CD4-positive, CD25-positive, alpha-beta regulatory T cell (primary cell): ENCODE results near the gene TMC6. TPM values are rescaled to one million over a fixed set of nuclear protein-coding genes. Genes with fewer than 3 reads are reported as not detected.

Experiments
- ATAC-seq, 2 donors: fragments of 150-1000 bp; cut with Tn5 transposase; one replicate each; pipeline ENCODE4 v1.10.0; 2021; ENCODE audit warnings: low read depth in 2 of 2, moderate number of reproducible peaks in 2 of 2, moderate library complexity in 1 of 2
- DNase-seq, 3 donors: peaks; one replicate each; pipeline versions ENCODE4 v3.0.0 to v3.0.0-alpha.2; 2012 to 2022; ENCODE audit warnings: mixed read lengths in 1 of 3
- H3K27ac ChIP-seq: one replicate; pipeline ENCODE4 v1.7.0; 2013; ENCODE audit warnings: mild to moderate bottlenecking, low read length; ENCODE audit not compliant: insufficient read depth, poor library complexity, severe bottlenecking
- H3K27me3 ChIP-seq: one replicate; pipeline ENCODE4 v1.7.0; 2013; ENCODE audit warnings: low read length; ENCODE audit not compliant: control insufficient read depth, insufficient read depth
- H3K36me3 ChIP-seq: one replicate; pipeline ENCODE4 v1.7.0; 2013; ENCODE audit warnings: mild to moderate bottlenecking, low read length, moderate library complexity; ENCODE audit not compliant: control insufficient read depth, insufficient read depth
- H3K4me1 ChIP-seq: 2 replicates; pipeline ENCODE4 v1.7.0; 2013; ENCODE audit warnings: mild to moderate bottlenecking, low read length; ENCODE audit not compliant: insufficient read depth, control insufficient read depth, poor library complexity, severe bottlenecking
- H3K4me3 ChIP-seq: one replicate; pipeline ENCODE4 v1.7.0; 2013; ENCODE audit warnings: low read depth, mild to moderate bottlenecking, low read length, moderate library complexity
- H3K9me3 ChIP-seq, 2 experiments: 1 replicate in 1 of 2; 2 replicates in 1 of 2; pipeline ENCODE4 v1.7.0; 2013; ENCODE audit warnings: low read length in 2 of 2, mild to moderate bottlenecking in 1 of 2, moderate library complexity in 1 of 2; ENCODE audit not compliant: control insufficient read depth in 2 of 2
- H3K27ac Mint-ChIP-seq, 3 donors: one replicate each; pipeline ENCODE4 v1.8.0; 2020 to 2022; ENCODE audit warnings: mild to moderate bottlenecking in 3 of 3, mixed read lengths in 3 of 3, moderate library complexity in 2 of 3
- H3K27me3 Mint-ChIP-seq: one replicate; pipeline ENCODE4 v1.8.0; 2022; ENCODE audit warnings: mild to moderate bottlenecking, mixed read lengths
- H3K36me3 Mint-ChIP-seq: one replicate; pipeline ENCODE4 v1.8.0; 2020; ENCODE audit warnings: mixed read lengths
- H3K4me1 Mint-ChIP-seq, 4 donors: one replicate each; pipeline ENCODE4 v1.8.0; 2020 to 2022; ENCODE audit warnings: mixed read lengths in 4 of 4, mild to moderate bottlenecking in 1 of 4
- H3K4me3 Mint-ChIP-seq, 4 donors: one replicate each; pipeline ENCODE4 v1.8.0; 2020 to 2022; ENCODE audit warnings: mild to moderate bottlenecking in 4 of 4, mixed read lengths in 4 of 4, moderate library complexity in 3 of 4
- H3K9me3 Mint-ChIP-seq, 7 donors: one replicate each; pipeline ENCODE4 v1.8.0; 2020 to 2022; ENCODE audit warnings: mixed read lengths in 7 of 7, mild to moderate bottlenecking in 3 of 7, moderate library complexity in 2 of 7
- polyA plus RNA-seq, 4 donors: library from polyadenylated mRNA; unstranded; fragments of 300-500 nt; fragmentation: Illumina TruSeq; gene quantifications; one replicate each; pipeline ENCODE4 v1.2.3, GENCODE V29; 2021
- total RNA-seq: library from RNA; stranded (reverse); gene quantifications from one replicate; pipeline ENCODE4 v1.2.3, GENCODE V29; 2022

The TMC6 gene
- total RNA-seq, result 727 TPM
- polyA plus RNA-seq, result 100 to 1,000 TPM; 160 to 242 (median 213) TPM

DNA sequence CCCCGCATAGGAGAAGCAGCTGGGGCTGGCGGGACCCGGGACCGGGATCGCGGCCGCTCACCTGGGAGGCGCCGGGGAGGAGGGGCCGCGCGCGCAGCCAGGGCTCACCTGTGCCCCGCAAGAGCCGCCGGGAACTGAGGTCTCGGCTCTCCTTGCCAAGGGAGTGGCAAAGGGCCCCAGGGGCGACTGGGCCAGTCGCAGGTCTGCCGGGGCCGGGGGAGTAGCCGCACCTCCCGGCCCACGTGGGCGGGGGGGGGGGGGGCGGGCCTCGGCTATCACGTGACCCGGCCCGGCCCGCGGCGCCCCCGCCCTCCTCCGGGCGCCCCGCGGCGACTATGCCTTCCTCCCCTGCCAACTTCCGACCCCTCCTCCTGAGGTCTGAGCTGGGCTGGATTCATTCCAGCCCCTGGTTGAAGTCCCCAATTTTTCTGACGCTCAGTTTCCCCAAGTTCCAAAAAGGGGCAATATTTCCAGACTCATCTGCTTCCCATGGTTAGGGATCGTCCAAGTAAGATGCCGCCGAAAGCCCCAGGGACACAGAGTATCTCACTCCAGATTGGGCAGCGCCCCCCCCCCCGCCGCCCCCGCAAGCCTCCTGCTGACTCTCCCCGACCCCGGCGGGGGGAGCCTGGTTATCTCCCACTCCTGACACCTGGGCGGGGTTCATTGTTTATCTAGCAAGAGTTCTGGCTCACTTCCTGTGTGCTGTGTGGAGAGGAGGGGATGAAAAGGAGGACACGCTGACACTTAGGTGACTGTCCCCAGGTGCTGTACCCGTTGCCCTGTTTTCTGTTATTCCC lies at the start of gene TMC6:
Gene TMC6, minus strand, starts transcription at position 205 of the 800 bp plus-strand sequence. CDS start 1,923 bp downstream, outside the sequence.
- peak; percentile 69 to 88 (median 78) for DNase-seq
- Histone ChIP-seq H3K4me3 (peak within 1 kb of the TSS; percentile 84), H3K4me1 (peaks cover 83% of the 10 kb centered on the region), H3K36me3 (peaks cover 28% of the 10 kb centered on the region), H3K27ac (peak within 1 kb of the TSS; percentile 92), H3K27me3 (no peaks in the 10 kb centered on the region), H3K9me3 (no peaks in the 10 kb centered on the region)
- Mint-ChIP-seq H3K36me3 (peaks cover 19% of the 10 kb centered on the region), H3K27ac (peak within 1 kb of the TSS; percentile 93 to 97 (median 96)), H3K9me3 (no peaks in the 10 kb centered on the region), H3K4me1 (peaks cover under 1 to 60% (median 20%) of the 10 kb centered on the region in 4 donors), H3K27me3 (peaks cover 5% of the 10 kb centered on the region), H3K4me3 (peak within 1 kb of the TSS; percentile 99 to 100 (median 99))
- peak; percentile 18 to 20 for ATAC-seq

DNA sequence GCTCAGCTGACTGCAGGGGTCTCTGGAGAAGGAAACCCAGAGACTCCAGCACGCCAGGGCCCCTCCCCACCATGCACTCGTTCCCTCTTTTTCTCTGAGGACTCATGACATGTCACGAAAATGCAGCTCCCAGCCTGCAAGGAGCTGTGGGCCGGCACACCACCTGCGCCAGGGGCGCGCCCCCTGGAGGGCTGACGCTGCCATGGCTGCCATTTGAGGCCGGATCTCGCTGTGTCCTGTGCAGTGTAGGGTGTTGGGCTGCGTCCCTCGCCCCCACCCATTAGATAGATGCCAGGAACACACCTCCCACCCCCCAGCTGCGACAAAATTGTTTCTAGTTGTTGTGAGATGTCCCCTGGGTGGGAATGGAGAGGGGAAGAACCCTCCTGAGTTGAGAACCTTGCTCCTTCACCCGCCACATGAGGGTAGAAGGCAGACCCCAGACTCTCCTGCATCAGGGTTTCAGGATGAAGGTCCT lies 48.0 kb upstream of the TMC6 start:
- ATAC-seq, result peak; percentile 75 to 77
- peaks cover 3% of the 10 kb centered on the region for H3K36me3 ChIP-seq
- no peak overlapping the region for H3K4me3 ChIP-seq
- DNase-seq, result peak; percentile 65 to 82 (median 75)
- H3K9me3 ChIP-seq, result no peaks in the 10 kb centered on the region
- peaks cover 12% of the 10 kb centered on the region for H3K36me3 Mint-ChIP-seq
- peak overlapping the region in 1 of 4 donors; percentile 18 for H3K4me3 Mint-ChIP-seq
- peaks cover 40% of the 10 kb centered on the region for H3K4me1 ChIP-seq
- H3K27me3 Mint-ChIP-seq, result no peaks in the 10 kb centered on the region
- peaks cover 0 to 2% (median 0%) of the 10 kb centered on the region in 7 donors for H3K9me3 Mint-ChIP-seq
- H3K27ac Mint-ChIP-seq, result no peak overlapping the region
- no peaks in the 10 kb centered on the region for H3K27me3 ChIP-seq
- H3K27ac ChIP-seq, result no peak overlapping the region
- peaks cover 11 to 52% (median 36%) of the 10 kb centered on the region in 4 donors for H3K4me1 Mint-ChIP-seq

- peaks cover 3% of the 10 kb centered on the region for H3K36me3 ChIP-seq
- H3K4me3 ChIP-seq, result no peak overlapping the region
- peaks cover 0 to 2% (median 0%) of the 10 kb centered on the region in 7 donors for H3K9me3 Mint-ChIP-seq
- H3K27ac ChIP-seq, result no peak overlapping the region
- no peak overlapping the region for H3K4me3 Mint-ChIP-seq
- H3K27ac Mint-ChIP-seq, result no peak overlapping the region
- H3K9me3 ChIP-seq, result no peaks in the 10 kb centered on the region
- H3K27me3 ChIP-seq, result no peaks in the 10 kb centered on the region
- no peak for DNase-seq
- no peak for ATAC-seq
- peaks cover 43% of the 10 kb centered on the region for H3K4me1 ChIP-seq
- H3K4me1 Mint-ChIP-seq, result peaks cover 11 to 59% (median 36%) of the 10 kb centered on the region in 4 donors
- H3K36me3 Mint-ChIP-seq, result peaks cover 15% of the 10 kb centered on the region
- no peaks in the 10 kb centered on the region for H3K27me3 Mint-ChIP-seq
Observed at GRCh38 chr17:78175643-78175981, 47.1 kb upstream of the TMC6 start.

GRCh38 chr17:78174870-78175642 lies 46.5 kb upstream of the TMC6 start:
- Histone ChIP-seq H3K36me3 (peaks cover 3% of the 10 kb centered on the region), H3K4me1 (peaks cover 46% of the 10 kb centered on the region), H3K27ac (no peak overlapping the region), H3K27me3 (no peaks in the 10 kb centered on the region), H3K4me3 (no peak overlapping the region), H3K9me3 (no peaks in the 10 kb centered on the region)
- no peak for ATAC-seq
- Mint-ChIP-seq H3K27me3 (no peaks in the 10 kb centered on the region), H3K36me3 (peaks cover 15% of the 10 kb centered on the region), H3K27ac (no peak overlapping the region), H3K4me3 (no peak overlapping the region), H3K4me1 (peaks cover 6 to 59% (median 31%) of the 10 kb centered on the region in 4 donors), H3K9me3 (peaks cover 0 to 2% (median 0%) of the 10 kb centered on the region in 7 donors)
- no peak for DNase-seq

DNA sequence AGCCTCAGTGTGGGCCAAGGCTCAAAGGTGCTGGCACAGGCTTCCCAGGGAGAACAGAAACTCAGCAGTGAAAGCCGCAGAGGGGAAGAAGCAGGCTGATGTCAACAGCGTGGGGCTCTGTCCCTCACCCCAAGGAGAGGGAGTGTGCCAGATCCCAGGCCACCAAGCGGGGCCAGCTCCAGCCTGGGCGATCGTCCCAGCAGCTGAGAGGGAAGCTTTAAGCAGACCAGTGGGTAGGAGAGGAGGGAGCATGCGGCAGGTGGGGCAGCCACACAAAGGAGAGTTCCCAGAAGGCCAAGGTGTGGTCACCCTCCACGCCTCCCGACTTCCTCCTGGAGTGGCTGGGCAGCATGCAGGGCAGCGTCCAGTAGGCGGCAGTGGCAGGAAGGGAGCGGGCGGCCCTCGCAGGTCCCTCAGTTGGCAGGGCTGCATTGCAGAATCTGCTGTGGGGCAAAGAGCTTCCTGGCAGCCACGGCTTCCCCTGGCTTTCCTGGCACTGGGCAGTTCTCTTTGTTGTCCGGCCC lies 45.9 kb upstream of the TMC6 start:
- H3K4me3 Mint-ChIP-seq, result no peak overlapping the region
- DNase-seq, result no peak
- peaks cover 0 to 2% (median 0%) of the 10 kb centered on the region in 7 donors for H3K9me3 Mint-ChIP-seq
- no peaks in the 10 kb centered on the region for H3K27me3 Mint-ChIP-seq
- H3K9me3 ChIP-seq, result no peaks in the 10 kb centered on the region
- peak overlapping the region in 1 of 3 donors; percentile 96 for H3K27ac Mint-ChIP-seq
- H3K27me3 ChIP-seq, result no peaks in the 10 kb centered on the region
- ATAC-seq, result no peak
- peaks cover 15% of the 10 kb centered on the region for H3K36me3 Mint-ChIP-seq
- peaks cover 3% of the 10 kb centered on the region for H3K36me3 ChIP-seq
- peaks cover 6 to 65% (median 32%) of the 10 kb centered on the region in 4 donors for H3K4me1 Mint-ChIP-seq
- no peak overlapping the region for H3K4me3 ChIP-seq
- peak overlapping the region; percentile 23 for H3K27ac ChIP-seq
- peaks cover 53% of the 10 kb centered on the region for H3K4me1 ChIP-seq

- Mint-ChIP-seq H3K4me3 (peak overlapping the region; percentile 1 to 79 (median 70)), H3K4me1 (peaks cover 6 to 67% (median 32%) of the 10 kb centered on the region in 4 donors), H3K36me3 (peaks cover 15% of the 10 kb centered on the region), H3K27me3 (no peaks in the 10 kb centered on the region), H3K9me3 (peaks cover 0 to 2% (median 0%) of the 10 kb centered on the region in 7 donors), H3K27ac (peak overlapping the region; percentile 87 to 96 (median 93))
- peak in 2 of 3 donors; percentile 49 to 86 for DNase-seq
- peaks cover 59% of the 10 kb centered on the region for H3K4me1 ChIP-seq
- H3K36me3 ChIP-seq, result peaks cover 3% of the 10 kb centered on the region
- H3K27me3 ChIP-seq, result no peaks in the 10 kb centered on the region
- no peaks in the 10 kb centered on the region for H3K9me3 ChIP-seq
- no peak overlapping the region for H3K4me3 ChIP-seq
- peak overlapping the region; percentile 66 for H3K27ac ChIP-seq
- peak; percentile 48 to 62 for ATAC-seq
Observed at GRCh38 chr17:78173097-78173715, 44.7 kb upstream of the TMC6 start.
